ENCODE data around the gene ZNF726.

- TF ChIP-seq CTCF (IDR thresholded peaks at IDR 0.05; ENCODE audit: low read depth, low read length, poor library complexity, severe bottlenecking) (no peak), EZH2phosphoT487 (IDR thresholded peaks at IDR 0.05; ENCODE audit: borderline replicate concordance, low read length) (no peak)
Measured at GRCh38 chr19:23957660-23958281, 43.1 kb downstream of the ZNF726 start.

Measured in DOHH2 (cell line).